Measurements from ENCODE around the gene SELENOO.
"Not testable (repeated sequence)": the region's sequence is repeated elsewhere in the genome, so short reads cannot be mapped to it uniquely, and the experiment has no call there.

The SELENOO gene

DNA sequence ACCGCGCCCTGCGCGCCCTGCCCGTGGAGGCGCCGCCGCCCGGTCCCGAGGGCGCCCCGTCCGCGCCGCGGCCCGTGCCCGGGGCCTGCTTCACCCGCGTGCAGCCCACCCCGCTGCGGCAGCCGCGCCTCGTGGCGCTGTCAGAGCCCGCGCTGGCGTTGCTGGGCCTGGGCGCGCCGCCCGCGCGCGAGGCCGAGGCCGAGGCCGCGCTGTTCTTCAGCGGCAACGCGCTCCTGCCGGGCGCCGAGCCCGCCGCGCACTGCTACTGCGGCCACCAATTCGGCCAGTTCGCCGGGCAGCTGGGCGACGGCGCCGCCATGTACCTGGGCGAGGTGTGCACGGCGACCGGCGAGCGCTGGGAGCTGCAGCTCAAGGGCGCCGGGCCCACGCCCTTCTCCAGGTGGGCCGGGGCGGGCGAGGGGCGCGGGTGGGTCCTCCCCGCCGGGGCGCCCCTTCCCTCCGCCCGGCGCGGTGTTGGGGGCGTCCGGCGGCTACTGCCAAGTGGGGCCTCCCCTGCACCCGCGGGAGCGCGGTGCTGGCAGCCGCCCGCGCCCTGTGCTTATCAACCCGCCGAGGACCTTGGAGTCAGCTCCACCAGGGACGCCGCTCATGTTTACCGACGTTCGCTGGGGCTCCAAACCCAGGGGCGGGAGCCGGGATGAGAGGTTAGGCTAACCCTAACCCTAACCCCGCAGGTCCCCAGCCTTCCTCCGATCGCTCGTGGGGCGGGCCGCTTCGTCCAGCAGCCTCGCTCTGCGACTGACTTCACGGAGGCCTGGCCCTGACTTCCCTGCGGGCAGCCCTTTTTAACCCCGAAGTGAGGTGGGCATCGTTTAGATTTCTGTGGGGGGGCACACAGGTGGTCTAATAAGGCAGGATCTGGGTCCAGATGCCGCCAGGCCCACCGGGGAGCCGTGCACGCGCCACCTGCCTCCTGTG lies 649 bp downstream of the SELENOO start:
- DNase-seq (ENCODE audit: low read depth), result no peak

DNA sequence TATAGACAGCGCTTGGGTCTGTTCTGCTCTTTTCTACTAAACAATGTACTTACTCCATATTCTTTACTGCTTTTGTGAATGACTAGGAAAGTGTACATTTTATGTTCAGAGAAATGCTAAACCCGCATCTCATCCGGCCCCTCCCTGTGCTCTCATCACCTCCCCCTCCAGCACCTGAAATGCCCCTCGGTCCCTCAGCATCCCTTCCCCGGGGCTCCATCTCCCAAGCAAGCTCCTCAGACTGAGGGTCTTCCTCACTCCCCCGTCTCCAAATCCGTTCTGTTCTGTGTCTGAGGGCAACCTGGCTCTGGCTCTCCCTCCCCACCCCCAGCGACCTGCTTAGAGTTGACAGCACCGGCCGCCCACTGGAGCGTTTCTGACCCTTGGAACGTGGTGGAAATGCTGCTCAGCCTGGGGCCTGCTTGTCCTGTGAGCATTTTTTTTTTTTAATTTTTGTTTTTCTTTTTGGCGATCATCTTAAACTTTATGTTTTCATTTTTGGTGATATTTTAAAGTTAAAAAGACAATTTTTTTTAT lies 1.4 kb downstream of the SELENOO start:
- no peak for DNase-seq (ENCODE audit: low read depth)

DNA sequence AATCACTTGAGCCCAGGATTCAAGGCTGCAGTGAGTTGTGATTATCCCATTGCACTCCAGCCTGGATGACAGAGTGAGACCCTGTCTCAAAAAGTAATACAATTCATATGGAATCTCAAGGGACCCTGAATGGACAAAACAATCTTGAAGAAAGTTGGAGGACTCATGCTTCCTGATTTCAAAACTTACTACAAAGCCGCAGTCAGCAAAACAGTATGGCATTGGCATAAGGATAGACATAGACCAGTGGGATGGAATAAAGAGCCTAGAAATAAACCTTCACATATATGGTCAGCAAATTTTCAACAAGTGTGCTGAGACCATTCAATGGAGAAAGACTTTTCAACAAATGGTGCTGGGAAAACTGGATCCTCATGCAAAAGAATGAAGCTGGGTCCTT lies 2.5 kb downstream of the SELENOO start:
- DNase-seq (ENCODE audit: low read depth), result no peak

DNA sequence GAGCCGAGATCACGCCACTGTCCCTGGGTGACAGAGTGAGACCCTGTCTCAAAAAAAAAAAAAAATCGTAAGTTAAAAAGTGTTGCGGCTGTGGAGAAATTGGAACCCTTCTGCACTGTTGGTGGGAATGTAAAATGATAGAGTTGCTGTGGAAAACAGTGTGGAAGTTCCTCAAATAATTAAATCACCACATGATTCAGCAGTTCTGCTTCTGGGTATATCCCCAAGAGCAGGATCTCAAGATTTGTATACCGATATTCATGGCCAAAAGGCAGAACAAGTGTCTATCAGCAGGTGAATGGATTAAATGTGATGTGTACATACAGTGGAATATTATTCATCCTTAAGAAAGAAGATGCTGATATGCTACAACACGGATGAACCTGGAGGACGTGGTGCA lies 3.8 kb downstream of the SELENOO start:
- no peak for DNase-seq (ENCODE audit: low read depth)

DNA sequence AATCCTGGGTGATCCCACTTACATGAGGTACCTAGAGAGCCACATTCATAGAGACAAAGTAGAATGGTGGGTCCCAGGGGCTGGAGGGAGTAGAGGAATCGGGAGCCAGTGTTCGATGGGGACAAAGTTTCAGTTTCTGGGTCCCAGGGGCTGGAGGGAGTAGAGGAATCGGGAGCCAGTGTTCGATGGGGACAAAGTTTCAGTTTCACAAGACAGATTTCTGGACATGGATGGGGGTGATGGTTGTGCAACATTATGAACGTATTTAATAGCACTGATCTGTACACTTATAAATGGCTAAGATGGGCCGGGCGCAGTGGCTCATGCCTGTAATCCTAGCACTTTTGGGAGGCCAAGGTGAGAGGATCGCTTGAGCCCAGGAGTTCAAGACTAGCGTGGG lies 4.2 kb downstream of the SELENOO start:
- not testable (repeated sequence) for DNase-seq (ENCODE audit: low read depth)

DNA sequence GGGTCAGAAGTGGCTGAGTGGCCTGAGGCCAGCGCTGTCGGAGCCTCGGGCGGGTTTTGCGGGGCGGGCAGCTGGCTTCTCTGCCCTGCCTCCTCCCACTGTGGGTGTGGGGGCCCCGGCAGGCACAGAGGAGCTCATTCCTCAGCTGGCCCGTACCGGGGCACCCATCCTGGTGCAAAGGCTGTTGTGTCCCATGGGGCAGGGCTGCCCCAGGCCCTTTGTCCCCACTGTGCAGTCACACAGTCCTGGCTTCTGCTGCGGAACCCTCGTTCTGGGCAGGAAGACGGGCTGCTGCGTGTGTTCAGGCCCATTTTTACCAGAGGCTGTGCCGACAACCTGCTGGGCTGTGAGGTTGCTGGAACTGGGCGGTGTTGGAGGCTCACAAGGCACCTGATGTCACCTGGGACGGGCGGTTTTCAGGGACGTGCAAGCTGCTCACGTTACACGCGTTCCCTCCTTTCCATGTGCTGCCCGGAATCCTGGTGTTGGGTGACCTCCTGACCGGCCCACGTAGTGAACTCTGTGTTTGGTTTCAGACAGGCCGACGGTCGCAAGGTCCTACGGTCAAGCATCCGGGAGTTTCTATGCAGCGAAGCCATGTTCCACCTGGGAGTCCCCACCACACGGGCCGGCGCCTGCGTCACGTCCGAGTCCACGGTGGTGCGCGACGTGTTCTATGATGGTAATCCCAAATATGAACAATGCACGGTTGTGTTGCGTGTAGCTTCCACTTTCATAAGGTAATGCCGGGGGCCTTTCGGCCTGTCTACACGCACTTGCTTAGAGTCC lies 5.2 kb downstream of the SELENOO start:
- no peak for DNase-seq (ENCODE audit: low read depth)

DNA sequence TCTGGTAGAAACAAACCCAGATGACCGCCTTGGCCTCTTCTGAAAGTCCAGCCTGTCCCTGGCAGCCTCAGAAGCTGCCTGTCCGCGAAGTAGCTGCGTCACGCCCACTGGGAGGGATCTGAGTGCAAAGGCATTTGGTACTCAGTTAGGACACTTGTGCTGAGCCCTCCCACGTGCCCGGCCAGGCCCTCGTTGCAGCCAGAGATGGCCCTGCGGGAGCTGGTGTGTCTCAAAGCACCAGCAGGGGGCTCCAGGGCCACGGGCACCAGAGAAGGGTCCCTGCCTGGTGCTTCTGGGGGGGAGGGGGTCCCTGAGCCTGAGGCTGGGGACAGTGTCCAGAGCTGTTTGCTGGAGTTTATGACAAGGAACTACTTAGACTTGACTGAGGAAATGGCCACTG lies 5.8 kb downstream of the SELENOO start:
- DNase-seq (ENCODE audit: low read depth), result no peak

DNA sequence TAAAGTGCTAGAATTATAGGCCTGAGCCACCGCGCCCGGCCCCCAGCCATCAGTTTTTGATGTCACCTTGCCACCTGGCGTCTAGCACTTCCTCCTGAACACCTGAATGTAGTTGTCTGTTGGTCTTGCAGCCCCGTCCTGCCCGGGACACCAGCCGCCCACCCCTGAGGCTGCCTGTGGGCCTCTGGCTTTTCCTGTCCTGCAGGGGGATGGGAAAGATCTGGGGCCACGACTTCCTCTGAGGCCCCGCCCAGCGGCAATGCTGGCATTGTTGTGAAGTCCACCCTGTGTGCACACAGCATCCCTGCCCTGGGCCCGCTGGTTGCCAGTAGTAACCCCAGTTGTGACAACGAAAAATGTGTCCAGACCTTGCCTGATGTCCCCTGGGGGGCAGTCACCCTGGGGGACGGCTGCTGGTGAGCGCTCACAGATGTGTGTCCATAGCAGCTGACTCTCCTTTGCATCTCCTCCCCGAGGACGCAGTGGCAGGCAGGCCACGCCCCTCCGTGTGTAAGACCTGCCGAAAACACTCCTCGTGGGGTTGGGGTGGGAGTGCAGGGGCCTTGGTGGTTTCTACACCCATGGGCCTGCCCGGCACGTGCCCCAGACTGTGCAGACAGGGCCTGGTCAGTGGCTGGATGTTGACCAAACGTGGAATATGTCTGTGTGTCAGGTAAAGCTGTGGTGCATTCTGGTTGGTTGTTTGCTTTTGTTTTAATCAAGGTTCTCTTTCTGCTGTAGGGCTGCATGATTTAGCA lies 6.8 kb downstream of the SELENOO start:
- DNase-seq (ENCODE audit: low read depth), result no peak

DNA sequence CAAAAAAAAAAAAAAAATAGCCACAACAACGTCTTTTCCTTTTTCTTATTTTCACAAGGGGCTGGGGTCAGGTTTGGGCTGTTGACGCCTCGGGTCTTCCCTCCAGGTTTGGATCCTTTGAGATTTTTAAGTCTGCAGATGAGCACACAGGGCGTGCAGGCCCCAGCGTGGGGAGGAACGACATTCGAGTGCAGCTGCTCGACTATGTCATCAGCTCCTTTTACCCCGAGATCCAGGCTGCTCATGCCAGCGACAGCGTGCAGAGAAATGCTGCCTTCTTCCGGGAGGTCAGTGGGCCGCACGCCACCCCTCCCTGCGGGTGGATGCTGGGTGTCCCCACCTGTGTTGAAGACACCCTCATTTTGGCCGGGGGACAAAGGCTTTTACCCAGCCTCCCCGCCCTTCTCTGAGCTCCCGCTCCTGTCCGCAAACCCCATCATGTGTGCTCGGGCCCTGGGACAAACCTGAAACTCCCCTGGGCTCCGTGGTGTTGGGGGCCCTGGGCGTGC lies 7.7 kb downstream of the SELENOO start:
- DNase-seq (ENCODE audit: low read depth), result no peak

DNA sequence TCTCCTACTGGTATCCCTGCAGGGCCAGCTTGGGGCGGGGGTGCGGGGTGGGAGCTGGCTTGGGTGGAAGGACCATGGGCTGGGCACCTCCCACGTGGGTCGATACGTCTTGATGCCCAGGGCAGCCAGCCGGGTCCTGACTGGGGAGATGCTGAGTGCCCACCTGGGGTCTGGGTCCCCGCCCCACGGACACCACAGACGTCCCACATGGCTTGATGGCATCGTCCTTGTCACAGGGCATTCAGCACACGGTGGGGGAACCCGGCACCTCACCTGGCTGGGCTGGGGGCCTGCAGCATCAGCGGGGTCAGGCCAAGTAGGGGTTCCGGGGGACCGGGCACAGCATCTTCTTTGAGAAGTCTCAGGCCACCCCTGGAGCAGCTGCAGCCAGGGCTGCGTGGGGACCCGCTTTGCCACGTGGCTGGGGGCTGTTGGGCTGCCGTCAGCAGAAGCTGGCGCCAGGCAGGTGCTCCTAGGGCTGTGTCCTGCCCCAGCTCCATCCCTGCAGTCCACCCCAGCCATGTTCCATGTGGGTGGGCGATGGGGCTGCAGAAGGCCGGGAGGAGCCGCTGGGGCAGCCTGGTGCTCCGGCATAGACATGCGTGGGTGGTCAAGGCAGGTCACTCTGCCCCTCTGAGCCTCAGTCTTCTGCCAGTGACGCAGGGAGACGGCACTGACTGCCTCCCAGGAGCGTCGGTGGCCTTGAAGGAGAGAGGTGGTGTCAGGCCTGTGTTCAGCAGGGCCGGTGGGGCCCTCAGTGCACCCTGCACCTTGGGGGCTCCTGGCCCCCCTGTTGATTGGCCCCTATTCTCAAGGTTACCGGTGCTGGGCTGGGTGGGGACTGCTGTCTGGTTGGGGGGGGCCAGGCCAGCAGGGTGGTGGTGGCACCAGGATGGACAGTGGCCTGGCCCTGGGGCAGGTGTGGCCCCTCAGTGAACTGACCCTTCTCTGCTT lies 8.4 kb downstream of the SELENOO start:
- no peak for DNase-seq (ENCODE audit: low read depth)

DNA sequence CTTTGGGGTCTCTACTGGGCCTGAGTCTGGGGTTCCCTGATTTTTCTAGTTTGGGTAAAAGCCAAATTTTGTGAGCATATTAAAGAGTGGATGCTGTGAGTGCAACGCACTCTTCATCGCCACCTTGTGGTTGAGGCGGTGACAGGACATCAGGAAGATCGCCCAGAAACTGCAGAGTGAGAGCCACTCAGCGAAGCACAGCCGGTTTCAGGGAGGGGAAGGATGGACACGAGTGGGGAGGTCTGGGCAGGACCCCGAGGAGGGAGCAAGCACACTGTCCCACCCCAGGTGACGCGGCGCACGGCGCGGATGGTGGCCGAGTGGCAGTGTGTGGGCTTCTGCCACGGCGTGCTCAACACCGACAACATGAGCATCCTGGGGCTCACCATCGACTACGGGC lies 9.1 kb downstream of the SELENOO start:
- DNase-seq (ENCODE audit: low read depth), result no peak

DNA sequence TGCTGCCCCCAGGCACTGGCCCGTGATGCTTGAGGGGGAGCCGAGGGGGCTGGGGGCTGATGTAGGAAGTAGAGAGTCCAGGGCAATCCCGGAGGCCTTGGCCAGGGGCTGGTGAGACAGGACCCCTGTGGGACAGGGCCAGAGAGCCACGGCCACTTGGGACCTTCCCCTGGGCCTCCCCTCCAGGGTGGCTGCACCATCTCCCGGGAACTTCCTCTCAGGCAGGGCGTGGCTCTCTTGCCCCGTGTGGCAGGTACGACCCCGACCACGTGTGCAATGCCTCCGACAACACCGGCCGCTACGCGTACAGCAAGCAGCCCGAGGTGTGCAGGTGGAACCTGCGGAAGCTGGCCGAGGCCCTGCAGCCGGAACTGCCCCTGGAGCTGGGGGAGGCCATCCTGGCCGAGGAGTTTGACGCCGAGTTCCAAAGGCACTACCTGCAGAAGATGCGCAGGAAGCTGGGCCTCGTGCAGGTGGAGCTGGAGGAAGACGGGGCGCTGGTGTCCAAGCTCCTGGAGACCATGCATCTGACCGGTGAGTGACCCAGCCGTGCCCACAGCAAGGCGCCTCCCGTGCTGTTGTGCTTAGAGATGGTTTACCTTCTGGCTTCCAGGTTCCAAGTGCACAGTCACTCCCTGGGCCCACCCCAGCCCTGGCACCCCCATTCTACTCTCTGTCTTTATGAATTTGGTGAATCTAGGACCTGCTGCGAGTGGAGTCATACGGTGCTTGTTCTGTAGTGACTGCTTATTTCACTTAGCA lies 9.7 kb downstream of the SELENOO start:
- no peak for DNase-seq (ENCODE audit: low read depth)

DNA sequence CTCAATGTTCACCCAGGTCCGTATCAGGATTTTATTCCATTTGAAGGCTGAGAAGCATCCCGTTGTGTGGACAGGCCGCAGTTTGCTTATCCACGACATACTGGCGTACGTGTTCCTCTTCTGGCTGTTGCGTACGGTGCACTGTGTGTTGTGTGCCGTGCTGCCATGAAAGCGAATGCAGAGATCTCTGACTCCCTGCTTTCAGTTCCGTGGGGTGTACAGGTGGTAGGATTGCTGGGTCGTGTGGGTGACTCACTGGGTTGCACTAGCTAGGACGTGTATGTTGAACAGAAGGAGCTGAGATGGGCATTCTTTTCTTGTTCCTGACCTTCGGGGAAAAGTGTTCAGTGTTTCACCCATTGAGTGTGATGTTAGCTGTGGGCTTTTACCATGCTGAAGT lies 10.3 kb downstream of the SELENOO start:
- DNase-seq (ENCODE audit: low read depth), result no peak

DNA sequence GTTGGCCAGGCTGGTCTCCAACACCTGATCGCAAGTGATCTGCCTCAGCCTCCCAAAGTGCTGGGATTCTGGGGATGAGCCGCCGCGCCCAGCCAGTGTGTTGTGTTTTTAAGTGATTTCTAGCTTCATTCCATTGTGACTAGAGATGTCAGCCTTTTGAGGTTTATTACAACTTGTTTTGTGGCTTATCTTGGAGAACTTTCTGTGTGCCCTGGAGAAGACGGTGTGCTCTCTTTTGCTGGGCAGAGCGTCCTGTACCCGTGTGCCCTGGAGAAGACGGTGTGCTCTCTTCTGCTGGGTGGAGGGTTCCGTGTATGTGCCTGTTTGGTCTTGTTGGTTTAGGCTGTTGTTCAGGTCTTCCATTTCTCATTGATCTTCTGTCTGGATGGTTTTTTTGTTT lies 12.5 kb downstream of the SELENOO start:
- DNase-seq (ENCODE audit: low read depth), result no peak

DNA sequence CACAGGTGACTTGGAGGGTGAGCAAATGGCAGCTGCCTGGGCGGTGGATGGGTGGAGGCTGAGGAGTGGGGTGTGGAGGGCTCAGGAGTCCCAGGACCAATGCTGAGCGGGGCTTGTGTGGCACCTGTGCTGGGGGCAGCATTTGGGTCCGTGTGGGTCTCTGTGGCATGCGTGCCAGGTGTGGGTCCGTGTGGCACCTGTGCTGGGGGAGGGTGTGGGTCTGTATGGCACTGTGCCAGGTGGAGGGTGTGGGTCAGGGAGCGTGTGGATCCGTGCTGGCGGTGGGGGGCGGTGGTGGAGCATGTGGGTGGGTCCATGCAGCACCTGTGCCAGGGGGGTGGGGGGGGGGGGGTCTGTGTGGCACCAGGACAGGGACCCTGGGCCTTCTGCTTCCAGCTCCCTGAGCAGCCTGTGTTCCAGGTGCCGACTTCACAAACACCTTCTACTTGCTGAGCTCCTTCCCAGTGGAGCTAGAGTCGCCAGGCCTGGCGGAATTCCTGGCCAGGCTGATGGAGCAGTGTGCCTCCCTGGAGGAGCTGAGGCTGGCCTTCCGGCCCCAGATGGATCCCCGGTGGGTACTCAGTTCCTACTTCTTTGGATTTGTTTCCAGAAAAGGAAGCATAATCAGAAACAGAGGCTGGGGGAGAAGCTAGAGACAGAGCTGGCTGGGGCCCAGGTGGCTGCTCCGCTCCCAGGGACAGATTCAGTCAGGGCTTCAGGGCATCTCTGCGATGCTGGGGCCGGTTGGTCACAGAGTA lies 14.7 kb downstream of the SELENOO start:
- DNase-seq (ENCODE audit: low read depth), result no peak

DNA sequence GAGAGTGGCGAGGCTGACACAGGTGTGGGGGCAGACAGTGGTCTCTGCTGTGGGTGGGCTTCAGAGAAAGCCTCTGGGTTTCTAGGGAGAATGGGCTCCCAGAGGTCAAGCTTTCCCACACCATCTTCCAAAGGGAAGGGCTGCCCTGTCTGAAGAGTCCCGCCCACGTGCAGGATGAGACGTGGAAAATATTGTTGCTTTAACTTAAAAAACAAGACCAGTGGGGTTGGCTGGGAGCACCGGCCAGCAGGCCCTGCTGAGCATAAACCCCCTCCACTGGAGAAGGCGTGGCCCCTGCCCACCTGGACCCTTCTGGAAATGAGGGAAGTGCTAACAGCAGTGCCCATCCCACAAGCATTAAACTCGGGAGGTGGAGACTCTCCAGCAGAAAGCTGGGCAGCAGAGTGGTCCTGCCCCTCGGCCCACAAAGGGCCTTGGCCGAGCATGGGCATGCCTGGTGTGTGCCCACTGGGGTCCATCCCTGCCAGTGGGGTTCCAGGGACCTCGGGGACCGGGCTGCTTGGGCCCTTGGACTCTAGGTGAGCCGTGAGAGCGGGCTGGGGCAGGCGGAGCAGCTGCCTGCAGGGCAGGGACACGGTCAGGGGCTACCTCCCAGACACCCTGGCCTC lies 15.4 kb downstream of the SELENOO start:
- no peak for DNase-seq (ENCODE audit: low read depth)

DNA sequence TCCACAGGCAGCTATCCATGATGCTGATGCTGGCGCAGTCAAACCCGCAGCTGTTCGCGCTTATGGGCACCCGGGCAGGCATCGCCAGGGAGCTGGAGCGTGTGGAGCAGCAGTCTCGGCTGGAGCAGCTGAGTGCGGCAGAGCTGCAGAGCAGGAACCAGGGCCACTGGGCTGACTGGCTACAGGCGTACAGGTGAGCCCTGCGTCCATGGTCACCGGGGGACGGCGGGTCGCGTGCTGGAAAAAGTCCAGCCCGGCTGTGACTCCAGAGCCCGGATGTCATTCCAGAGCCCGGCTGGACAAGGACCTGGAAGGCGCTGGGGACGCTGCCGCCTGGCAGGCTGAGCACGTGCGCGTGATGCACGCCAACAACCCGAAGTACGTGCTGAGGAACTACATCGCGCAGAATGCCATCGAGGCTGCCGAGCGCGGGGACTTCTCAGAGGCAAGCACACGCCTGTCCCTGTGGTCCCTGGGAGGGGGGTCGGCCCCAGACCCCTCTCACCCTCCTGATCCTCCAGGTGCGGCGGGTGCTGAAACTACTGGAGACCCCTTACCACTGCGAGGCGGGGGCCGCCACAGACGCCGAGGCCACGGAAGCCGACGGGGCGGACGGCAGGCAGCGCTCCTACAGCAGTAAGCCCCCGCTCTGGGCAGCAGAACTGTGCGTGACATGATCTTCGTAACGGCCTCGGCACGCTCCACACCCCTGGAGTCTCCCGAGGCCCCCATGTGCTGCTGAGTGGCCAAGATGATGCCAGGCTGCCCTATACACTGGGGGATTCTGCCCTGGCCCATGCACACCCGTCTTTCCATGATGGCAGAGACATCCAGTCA lies 16.1 kb downstream of the SELENOO start:
- no peak for DNase-seq (ENCODE audit: low read depth)
